Kidney (tissue), 14 donors: Measurements from ENCODE around the gene CDK8. TPM values are rescaled to one million over a fixed set of nuclear protein-coding genes. Genes with fewer than 3 reads are reported as not detected.

Source experiments
- DNase-seq, 5 donors: peaks; one replicate each; pipeline ENCODE4 v3.0.0-alpha.2; 2013 to 2020
- FAIRE-seq: peaks from 2 replicates; lab custom pipeline; 2012; peaks lifted over from hg19 to GRCh38; lab: Jason Lieb, UNC
- H3K27ac ChIP-seq, 2 donors: one replicate each; pipeline ENCODE4 v1.7.0; 2013; ENCODE audit warnings: low read depth in 2 of 2, low read length in 2 of 2, inconsistent platforms in 1 of 2
- H3K27me3 ChIP-seq: one replicate; pipeline ENCODE4 v1.7.1; 2013; ENCODE audit warnings: low read length, inconsistent platforms; ENCODE audit not compliant: control insufficient read depth, insufficient read depth
- H3K36me3 ChIP-seq, 3 donors: one replicate each; pipeline versions ENCODE4 v1.7.0 to v1.7.1; 2013; ENCODE audit warnings: low read length in 3 of 3, control low read depth in 1 of 3, inconsistent platforms in 1 of 3; ENCODE audit not compliant: insufficient read depth in 3 of 3, control insufficient read depth in 2 of 3
- H3K4me1 ChIP-seq, 3 donors: one replicate each; pipeline versions ENCODE4 v1.7.0 to v1.7.1; 2013; ENCODE audit warnings: low read length in 3 of 3, inconsistent platforms in 1 of 3, low read depth in 1 of 3; ENCODE audit not compliant: control insufficient read depth in 2 of 3, insufficient read depth in 2 of 3
- H3K4me3 ChIP-seq, 3 donors: one replicate each; pipeline versions ENCODE4 v1.7.0 to v1.8.1; 2013; ENCODE audit warnings: low read length in 3 of 3, control low read depth in 1 of 3, inconsistent platforms in 1 of 3
- H3K9ac ChIP-seq, 3 donors: one replicate each; pipeline versions ENCODE4 v1.7.0 to v1.7.1; 2013; ENCODE audit warnings: low read length in 3 of 3, control low read depth in 1 of 3, inconsistent platforms in 1 of 3
- H3K9me3 ChIP-seq, 3 donors: one replicate each; pipeline versions ENCODE4 v1.7.0 to v1.7.1; 2013; ENCODE audit warnings: low read length in 3 of 3, control low read depth in 1 of 3, inconsistent platforms in 1 of 3; ENCODE audit not compliant: control insufficient read depth in 2 of 3, insufficient read depth in 1 of 3
- CTCF ChIP-seq: IDR thresholded peaks from 3 replicates; pipeline ENCODE4 v1.5.1; 2012; ENCODE audit warnings: mild to moderate bottlenecking, moderate library complexity, borderline replicate concordance; ENCODE audit not compliant: insufficient read depth; ENCODE audit errors: extremely low read depth
- intact Hi-C: fragments of 100-400 bp; cut with DNase I; formaldehyde crosslinking; loops from one replicate; pipeline ENCODE4 v1.11.1; 2022
- polyA plus RNA-seq: library from polyadenylated mRNA; stranded (reverse); fragments of 350-450 nt; fragmentation: Illumina TruSeq; extraction: RNeasy Lipid Tissue Mini Kit (QIAGEN cat#74804); gene quantifications from one replicate; pipeline ENCODE4 v1.2.3, GENCODE V29; 2014; ENCODE audit warnings: low read depth, low replicate concordance; ENCODE audit not compliant: insufficient read depth
- total RNA-seq: library from RNA; stranded (reverse); fragmentation: NEBNext Ultra II Directional; extraction: Animal tissue kit (Norgen Biotek cat#: 25700); gene quantifications from one replicate; pipeline ENCODE4 v1.2.1, GENCODE V29; 2021
- donor health status: control.
- donor health status: control.
- donor health status: control.
- donor health status: control.
- donor health status: control.
- donor health status: DM: yes; HTN: yes; CAD: no.
- donor health status: Normal renal cell carcinoma (clear cell type).

CDK8 gene
- total and polyA plus RNA-seq, 2 donors from 2014 or later = 10.4 to 11.2 TPM

- no peak for DNase-seq
- Histone ChIP-seq H3K9me3 (no peaks in the 10 kb centered on the region), H3K4me3 (no peak overlapping the region), H3K9ac (no peak overlapping the region), H3K27me3 (no peaks in the 10 kb centered on the region), H3K4me1 (no peaks in the 10 kb centered on the region), H3K27ac (no peak overlapping the region), H3K36me3 (peaks cover 17 to 44% (median 33%) of the 10 kb centered on the region in 3 donors)
- no peak for FAIRE-seq
- intact Hi-C loops = no loop called here
- no peak for TF ChIP-seq CTCF
These were observed 39.9 kb upstream of the CDK8 start for GRCh38 chr13:26213982-26214381.

- TF ChIP-seq CTCF = no peak
- Histone ChIP-seq H3K9ac (no peak overlapping the region), H3K4me3 (no peak overlapping the region), H3K27ac (no peak overlapping the region), H3K4me1 (peaks cover 4 to 5% (median 5%) of the 10 kb centered on the region in 3 donors), H3K9me3 (no peaks in the 10 kb centered on the region), H3K27me3 (no peaks in the 10 kb centered on the region), H3K36me3 (peaks cover 20 to 50% (median 37%) of the 10 kb centered on the region in 3 donors)
- no peak for DNase-seq
- no peak for FAIRE-seq
- intact Hi-C loops = no loop called here
These were observed 37.9 kb upstream of the CDK8 start for GRCh38 chr13:26216042-26216441.

DNA sequence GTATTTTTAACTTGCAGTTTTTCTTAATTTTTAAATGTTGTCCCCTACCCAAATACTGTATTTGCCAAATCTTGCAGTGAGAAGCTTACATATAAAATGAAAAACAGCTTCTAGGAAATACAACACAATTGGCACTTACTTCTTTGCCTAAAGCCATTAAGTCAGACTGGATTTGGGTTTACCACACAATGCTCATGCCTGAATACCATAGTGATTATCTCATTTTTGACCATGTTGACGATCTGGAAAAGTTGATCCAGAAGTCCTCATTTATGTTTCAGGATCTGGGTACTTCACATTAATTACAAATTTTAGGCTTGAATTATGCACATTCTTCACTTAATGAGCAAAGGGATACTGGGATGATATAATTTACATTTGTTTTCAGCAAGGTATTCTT is 34.2 kb upstream of the CDK8 start:
- FAIRE-seq = no peak
- H3K4me1 ChIP-seq = peaks cover 5 to 8% (median 5%) of the 10 kb centered on the region in 3 donors
- TF ChIP-seq CTCF = no peak
- no peak for DNase-seq
- H3K9me3 ChIP-seq = no peaks in the 10 kb centered on the region
- peak overlapping the region in 1 of 3 donors; percentile 11 for H3K4me3 ChIP-seq
- intact Hi-C loops = no loop called here
- H3K36me3 ChIP-seq = peaks cover 14 to 32% (median 26%) of the 10 kb centered on the region in 3 donors
- no peak overlapping the region for H3K9ac ChIP-seq
- H3K27me3 ChIP-seq = no peaks in the 10 kb centered on the region
- H3K27ac ChIP-seq = no peak overlapping the region

- Histone ChIP-seq H3K27ac (no peak overlapping the region), H3K4me1 (peaks cover 5 to 8% (median 5%) of the 10 kb centered on the region in 3 donors), H3K9me3 (no peaks in the 10 kb centered on the region), H3K4me3 (peak overlapping the region; percentile 86 to 96 (median 94)), H3K36me3 (peaks cover 9 to 25% (median 19%) of the 10 kb centered on the region in 3 donors), H3K9ac (peak overlapping the region in 2 of 3 donors; percentile 23 to 92), H3K27me3 (no peaks in the 10 kb centered on the region)
- intact Hi-C loops = no loop called here
- TF ChIP-seq CTCF = no peak
- FAIRE-seq (no peak), DNase-seq (peak in 2 of 5 donors; percentile 1 to 4)
These were observed 33.4 kb upstream of the CDK8 start for GRCh38 chr13:26220575-26220974.
